Pulmonary artery endothelial cell (primary cell): ENCODE data around the gene ACR. TPM values are rescaled to one million over a fixed set of nuclear protein-coding genes. Genes with fewer than 3 reads are reported as not detected.

Experiments
- DNase-seq: peaks from one replicate; pipeline ENCODE4 v3.0.0-alpha.2; 2011; ENCODE audit warnings: low read depth, low spot score
- total RNA-seq: library from RNA; depleted of rRNA; stranded (reverse); fragments of >200 nt; gene quantifications from 2 replicates; pipeline ENCODE4 v1.2.3, GENCODE V29; 2014

Gene ACR
- 0.13 TPM in 1 of 2 replicates, not detected in the other for total RNA-seq

DNA sequence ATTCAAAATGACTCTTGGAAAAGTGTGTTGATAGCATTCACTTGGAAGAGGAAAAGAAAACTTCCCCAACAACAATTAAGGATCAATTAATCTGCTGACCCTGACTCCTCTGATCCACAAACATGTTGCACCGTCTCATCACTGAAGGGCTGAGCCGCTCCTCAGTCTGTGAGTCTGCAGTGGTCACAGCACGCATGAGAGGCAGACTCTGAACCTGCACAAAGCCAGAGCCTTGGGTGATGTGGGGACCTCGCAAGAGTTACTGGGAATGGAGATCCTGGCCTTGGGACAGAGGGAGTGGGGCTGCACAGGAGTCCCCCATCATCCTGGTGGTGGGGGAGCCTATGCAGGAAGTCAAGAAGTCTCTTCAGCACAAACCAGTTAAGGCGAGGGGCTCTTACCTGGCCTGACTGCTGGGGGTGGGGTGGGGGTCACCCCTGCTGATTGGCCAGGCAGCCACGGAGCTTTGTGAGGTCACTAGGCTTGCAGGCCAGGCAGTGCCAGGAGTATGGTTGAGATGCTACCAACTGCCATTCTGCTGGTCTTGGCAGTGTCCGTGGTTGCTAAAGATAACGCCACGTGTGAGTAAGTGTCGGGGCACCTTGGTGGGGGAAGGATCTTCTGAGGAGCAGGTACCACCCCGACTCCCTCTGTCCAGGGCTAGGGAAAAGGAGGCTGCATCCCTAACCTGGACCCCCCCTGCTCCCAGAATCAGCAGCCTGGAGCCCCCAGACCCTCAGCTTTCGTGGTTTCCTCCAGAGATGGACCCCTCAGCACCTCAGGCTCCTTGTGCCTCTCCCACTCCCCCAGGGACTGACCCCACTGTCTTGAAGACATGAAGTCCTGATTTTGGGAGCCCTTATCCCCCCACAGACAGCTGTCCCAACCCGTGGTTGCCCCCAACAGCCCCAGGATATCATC is at the start of gene ACR:
ACR (plus strand) TSS at position 477 of the 921 bp plus-strand sequence; CDS start at position 509, 32 bp downstream.
- no peak for DNase-seq

DNA sequence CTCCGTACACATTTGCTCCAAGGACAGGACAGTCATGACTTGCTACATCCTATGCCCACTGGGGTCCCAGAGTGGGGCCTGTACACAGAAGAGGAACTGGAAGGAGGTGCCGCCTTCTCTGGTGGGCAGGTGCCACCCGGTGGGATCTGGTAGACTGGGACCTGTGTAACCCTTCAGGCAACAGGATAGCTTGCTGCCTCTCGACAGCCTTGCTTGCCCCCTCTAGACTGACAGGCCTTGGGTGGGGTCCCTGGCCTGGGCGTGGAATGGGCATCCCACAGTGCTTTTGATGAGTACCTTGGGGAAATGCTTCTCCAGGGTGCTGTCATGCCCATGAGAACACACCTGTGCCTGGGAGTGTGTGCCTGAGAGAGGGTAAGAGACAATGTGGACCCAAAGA is 49.6 kb upstream of the ACR start:
- DNase-seq, result no peak

DNA sequence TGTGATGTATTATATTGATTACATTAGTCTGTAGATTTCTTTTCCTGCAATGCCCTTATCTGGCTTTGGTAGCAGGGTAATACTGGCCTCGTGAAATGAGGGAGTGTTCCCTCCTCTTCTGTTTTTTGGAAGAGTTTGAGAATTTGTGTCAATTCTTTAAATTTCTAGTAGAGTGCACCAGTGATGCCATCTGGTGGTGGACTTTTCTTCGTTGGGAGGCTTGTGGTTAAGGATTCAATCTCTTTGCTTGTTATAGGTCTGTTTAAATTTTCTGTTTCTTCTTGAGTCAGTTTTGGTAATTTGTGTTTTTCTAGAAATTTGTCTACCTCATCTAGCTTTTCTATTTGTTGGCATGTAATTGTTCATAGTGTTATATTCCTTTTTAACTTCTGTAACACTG is 46.5 kb upstream of the ACR start:
- DNase-seq, result no peak

DNA sequence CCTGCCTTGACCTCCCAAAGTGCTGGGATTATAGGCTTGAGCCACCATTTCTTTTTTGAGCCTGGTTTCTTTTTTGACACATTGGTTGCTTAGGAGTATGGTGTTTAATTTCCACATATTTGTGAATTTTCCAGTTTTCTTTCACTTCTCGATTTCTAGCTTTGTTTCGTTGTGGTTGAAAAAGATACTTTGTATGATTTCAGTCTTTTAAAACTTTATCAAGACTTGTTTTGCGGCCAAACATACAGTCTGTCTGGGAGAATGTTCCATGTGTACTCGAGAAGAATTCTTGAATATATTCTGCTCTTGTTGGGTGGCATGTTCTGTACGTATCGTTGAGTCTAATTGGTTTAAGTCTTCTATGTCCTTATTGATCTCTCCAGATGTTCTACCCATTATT is 44.5 kb upstream of the ACR start:
- no peak for DNase-seq

DNA sequence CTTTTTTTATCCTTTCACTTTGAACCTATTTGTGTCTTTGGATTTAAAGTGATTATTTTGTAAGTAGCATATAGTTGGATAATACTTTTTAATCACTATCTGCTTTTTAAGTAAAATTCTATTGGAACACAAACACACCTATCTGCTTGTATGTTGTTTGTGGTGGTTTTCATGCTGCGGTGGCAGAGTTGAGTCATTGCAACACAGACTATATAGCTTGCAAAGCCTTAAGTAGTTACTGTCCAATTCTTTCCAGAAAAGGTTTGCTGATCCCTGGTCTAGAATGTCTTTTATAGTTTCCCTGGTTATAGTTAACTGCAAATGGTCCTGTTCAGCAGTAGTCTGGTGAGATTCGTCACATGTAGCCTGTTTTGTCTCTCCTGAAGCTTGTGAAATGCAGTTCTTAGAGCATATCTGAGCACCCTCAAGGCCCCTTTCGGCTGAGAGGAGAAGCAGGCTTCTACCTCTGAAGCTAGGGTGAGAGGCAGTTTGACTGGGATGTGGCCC is 43.9 kb upstream of the ACR start:
- DNase-seq, result no peak

DNA sequence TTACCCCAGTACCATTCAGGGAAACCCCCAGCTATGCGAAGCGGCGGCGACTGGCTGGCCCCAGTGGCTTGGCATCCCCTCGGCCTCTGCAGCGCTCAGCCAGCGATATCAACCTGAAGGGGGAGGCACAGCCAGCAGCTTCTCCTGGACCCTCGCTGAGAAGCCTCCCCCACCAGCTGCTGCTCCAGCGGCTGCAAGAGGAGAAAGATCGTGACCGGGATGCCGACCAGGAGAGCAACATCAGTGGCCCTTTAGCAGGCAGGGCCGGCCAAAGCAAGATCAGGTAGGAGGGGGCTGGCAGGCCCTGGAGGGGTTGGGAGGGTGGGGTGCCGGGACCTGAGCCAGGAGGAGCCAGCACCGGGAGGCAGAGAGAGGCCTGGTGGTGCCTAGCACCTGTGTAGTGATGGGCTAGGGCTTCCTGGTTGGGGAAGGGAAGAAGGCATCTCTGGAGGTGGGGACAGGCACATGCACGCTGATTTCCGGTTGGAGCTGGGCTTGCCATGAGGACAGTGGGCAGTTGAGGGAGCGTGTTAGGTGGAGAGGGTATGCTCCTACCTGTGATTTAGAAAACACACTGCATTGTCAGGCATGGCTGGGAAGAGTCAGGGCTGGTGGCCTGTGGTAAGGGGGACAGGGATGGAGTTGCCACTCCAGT is 43.1 kb upstream of the ACR start:
- DNase-seq, result no peak

DNA sequence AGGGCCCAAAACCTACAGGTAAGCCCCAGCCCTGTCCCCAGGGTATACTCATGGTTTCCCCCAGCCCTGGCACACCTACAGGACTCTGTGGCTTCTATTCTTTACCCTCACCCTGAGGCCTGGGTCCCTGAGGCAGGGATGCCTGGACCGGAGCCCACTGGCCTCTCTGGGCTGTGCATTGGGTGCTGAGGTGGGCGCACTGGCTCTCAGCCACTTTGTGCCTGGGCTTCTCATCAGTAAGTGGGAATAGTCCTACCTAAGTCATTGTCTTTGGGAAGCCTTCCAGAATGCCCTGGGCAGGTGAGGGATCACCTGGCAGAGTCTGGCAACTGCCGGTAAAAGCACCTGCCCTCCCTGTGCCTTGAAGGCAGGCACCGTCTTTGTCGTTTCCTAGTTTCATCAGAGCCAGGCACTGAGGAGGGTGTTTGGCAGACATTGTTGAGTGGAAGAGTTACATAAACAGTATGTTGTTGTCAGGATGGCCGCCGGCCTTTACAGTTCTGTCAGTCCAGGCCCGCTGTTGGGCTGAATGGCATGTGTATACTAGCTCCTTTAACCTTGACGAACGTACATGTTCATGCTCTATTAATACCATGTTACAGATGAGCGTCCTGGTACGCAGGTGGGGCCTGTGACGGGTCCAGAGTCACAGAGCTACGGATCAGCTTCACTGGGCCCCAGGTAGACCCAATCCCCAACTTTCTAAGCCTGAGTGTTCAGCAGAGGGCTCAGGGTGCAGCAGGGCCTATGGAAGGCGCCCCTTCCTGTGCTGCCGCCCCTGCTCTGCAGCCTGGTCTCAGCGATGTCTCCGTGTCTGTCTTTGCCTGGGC is 42.4 kb upstream of the ACR start:
- no peak for DNase-seq

DNA sequence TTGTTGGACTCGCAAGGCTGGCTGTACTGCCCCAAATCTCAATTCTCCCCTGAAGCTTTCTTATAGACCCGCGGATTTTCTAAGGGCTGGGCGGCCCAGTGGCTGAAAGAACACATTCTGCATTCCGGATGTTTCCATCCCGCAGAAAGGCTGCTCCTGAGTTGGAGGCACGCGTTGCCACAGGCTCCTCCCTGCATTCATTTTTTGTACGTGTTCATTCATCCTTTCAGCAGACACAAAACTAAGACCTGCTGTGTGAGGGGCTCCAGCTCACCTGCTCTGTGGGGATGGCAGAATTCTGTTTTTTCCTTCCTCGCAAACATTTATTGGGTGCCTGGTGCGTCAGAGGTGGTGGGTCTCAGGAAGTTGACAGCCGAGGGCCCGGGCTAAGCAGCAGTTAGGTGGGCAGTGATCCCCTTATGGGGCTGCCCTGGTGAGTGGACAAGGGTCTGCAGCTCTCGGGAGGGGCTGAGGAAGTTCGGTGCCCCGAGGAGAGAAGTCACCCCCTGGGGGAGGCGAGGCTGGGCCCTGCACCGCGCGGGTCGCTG is 41.7 kb upstream of the ACR start:
- DNase-seq, result no peak

DNA sequence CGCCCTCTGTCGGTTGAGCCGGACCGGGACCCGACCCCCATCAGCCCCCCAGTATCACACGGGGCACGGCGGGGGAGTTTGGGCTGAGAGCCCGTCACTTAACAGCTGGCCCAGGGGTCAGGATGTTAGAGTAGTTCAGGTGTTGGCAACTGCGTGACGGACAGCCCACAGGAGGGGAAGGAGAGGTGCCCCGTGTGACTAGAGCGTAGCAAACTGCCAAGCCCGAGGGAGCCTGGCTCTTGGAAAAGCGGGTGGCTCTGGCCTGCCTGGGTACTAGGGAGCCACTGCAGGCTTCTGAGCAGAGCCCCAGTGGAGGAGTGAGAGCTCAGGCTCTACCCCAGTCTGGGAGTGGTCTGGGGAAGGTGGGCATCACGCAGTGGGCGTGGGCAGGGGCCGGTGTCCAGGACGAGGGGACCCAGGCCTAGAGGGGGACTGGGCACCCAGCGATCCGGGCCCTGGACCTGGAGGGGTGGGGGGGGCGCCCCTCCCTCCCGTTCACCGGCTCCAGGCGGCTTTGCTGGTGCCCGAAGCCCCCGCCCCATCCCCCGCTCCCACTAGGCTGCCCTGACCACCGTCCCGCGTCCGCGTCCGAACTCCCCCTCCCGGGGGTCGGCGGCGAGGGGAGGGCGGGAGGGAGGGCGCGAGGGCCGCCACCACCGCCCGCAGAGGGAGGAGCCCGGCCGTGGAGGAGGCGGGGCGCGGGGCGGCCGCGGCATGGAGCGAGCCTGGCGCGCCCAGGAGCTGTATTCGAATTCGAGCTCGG is 41.0 kb upstream of the ACR start:
- no peak for DNase-seq

DNA sequence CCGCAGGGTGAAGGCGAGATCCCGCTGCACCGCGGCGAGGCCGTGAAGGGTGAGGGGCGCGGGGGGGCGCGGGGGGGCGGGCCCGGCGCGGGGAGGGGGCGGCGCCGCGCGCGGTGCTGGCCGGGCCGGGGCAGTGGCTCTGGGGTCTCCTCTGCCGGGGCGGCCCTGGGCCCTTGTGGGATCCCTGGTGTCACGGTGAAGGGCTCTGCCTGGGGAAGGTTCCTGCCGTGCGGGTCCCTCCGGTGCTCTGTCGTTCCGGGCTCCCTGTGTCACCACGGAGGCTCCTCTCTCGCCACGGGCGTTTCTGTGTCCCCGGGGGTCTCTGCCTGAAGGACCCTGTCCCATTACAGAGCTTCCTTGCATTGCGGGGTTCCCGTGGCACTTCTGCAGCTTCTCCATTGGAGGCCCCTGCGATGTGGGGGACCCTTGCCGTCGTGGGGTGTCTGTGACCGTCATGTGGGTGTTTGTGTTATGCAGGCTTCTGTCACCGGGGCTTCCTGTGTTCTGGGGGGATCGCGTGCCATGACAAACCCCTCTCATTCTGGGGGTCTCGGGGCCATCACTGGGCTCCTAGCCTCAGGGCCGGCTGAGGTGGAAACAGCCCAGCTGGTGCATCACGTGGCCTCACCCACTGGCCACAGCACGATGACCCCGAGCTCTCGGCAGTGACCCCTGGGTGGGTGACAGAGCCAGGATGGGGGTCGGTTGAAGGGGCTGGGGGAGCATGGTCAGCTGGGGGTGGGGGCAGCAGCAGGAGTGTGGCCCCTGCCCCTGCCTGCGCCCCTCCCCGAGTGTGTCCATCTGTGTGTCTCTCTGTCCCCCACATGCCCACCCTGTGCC is 40.1 kb upstream of the ACR start:
- no peak for DNase-seq

DNA sequence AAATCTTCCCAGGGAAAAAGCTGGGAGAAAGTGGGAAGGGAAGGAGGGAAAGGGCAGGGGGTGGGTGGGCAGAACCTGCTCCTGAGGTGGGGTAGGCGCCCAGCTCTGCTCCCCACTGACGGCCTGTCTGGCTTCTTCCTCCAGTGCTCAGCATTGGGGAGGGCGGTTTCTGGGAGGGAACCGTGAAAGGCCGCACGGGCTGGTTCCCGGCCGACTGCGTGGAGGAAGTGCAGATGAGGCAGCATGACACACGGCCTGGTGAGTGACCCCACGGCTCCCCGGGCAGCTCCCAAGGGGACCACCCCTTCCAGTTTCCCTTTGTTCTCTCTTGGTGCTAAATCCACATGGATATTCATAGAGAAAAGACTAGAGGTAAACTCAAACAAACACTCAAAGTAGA is 39.5 kb upstream of the ACR start:
- no peak for DNase-seq

DNA sequence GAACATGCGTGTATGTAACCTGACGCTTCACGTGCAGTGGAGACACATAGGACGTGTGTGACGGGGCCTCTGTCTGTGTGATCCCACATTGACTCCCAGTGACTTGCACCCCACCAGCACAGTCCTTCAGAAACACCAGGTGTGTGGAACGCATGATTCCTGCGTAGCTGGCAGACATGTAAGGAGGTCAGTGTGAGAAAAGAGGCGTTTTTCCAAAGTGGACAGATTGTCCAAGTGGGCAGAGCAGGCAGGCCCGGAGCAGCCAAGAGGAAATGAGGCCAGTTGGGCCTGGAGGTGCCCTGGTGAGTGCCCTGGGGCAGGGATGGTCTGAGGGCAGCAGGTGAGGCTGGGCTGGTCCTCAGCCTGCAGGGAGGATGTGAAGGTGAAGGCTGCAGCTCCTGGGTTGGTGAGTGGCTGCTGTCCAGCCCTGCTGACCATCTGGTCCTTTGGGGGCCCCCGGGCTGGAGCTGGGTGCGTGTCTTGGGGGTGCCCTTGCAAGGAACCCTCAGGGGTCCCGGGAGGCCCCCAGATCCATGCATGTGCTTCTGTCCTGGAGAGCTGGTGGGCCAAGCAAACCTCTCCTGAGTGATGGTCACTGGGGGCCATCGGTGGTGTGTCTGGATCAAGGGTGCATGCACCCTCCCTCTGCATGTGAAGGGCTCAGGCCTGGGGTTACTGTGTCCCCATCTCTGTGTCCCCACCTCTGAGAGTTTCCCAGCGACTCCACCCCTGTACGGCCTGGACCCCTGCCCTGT is 38.8 kb upstream of the ACR start:
- DNase-seq, result no peak

DNA sequence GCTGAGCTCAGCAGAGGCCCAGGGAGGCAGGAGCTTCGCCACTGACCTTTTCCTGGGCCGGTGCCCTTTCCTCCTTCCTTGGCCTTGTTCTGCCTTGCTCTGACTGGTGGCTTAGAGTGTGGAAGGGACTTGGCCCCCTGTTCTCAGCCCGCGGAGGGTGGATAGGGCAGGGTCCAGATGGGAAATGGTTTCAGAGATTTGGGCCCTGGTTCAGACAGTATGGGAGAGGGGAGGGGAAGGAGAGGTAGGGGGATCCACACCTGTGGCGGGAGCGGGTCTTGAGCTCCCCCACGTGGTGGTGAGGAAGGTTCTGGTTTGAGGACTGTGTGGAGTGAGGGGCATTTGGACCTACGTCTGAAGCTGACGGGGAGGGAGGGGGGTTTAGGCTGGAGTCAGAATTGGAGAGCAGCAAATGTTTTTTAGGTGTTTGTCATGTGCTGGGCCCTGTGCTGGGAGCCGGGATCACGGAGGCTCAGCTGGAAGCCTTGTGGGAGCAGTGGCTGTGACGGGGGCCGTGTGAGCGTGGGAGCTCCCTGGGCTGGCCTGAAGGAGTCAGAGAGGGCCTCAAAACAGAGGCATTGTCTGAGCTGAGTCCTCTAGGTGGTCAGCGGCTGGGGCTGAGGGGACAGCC is 38.1 kb upstream of the ACR start:
- no peak for DNase-seq

DNA sequence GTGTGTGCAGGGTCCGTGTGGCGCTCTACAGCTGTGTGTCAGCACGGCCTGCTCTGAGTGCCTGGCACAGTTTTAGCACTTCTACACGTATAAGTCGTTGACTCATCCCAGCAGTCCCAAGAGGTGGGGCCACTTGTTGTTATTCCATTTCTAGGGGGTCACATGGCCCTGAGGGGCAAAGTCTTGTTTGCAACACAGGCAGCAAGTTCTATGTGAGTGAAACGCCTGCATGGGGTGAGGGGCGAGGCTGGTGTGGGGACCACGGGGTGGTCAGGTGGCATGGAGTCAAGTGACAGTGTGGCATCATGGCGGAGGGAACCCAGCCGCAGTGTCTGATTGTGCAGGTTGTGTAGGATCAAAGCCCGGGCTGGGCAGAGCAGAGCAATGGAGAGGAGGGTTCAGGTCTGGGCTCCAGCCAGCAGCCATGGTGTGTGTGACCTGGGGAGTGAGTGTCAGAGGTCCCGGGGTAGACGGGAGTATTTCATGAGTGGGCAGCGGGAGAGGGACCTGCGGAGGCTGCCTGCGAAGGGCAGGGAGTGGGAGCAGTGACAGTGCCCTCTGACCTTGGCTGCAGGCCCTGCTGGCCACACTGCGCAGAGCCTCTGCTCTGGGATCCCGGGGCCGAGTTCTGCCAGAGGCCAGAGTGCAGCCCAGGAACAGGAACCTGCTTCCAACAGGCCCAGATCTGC is 37.5 kb upstream of the ACR start:
- DNase-seq, result no peak

DNA sequence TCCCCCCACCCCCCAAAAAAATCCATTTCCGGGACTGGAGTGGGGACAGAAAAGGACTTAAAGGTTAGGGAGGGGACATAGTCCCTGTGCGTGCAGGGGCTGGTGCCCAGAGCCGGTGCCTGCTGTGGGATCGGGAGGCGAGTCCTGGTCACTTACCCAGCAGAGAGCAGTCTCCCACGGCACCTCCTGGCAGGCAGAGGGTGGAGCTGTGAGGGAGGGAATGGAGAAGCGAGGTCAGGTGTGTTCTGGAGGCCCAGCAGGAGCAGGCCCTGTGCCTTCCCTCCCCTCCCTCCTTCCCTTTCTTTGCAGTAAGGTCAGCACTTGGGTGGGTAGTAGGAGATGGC is 37.0 kb upstream of the ACR start:
- DNase-seq, result no peak

DNA sequence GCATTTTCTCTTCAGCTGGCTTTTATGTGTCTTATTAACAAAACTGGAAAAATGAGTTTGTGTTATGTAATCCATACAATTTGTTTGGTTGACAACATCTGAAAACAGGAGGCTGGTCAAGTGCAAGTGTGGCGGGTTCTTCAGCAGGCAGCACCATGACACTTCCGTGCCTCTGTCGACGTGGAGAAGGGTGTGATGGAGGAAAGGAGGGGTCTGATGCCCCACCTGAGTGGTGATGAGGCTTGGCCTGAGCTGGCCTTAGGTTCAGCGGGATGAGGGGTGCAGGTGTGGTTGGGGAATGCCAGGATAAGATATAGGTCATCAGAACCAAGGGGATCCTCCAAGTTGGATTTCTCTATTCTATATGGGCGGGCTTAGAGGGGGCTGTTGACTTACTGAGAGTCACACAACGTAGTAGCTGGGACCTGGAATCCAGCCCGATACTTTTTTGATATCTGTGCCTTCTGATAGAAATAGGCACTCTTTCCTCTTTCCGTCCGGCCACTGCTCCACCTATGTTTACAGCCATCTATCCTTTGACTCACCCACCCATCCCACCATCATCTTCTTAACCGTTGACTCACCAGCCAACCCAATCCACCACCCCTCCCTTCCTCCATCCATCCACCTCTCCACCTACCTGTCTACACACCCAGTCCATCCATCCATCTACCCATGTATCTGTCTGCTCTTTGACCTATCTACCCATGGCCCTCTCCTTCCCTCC is 36.4 kb upstream of the ACR start:
- DNase-seq, result no peak

DNA sequence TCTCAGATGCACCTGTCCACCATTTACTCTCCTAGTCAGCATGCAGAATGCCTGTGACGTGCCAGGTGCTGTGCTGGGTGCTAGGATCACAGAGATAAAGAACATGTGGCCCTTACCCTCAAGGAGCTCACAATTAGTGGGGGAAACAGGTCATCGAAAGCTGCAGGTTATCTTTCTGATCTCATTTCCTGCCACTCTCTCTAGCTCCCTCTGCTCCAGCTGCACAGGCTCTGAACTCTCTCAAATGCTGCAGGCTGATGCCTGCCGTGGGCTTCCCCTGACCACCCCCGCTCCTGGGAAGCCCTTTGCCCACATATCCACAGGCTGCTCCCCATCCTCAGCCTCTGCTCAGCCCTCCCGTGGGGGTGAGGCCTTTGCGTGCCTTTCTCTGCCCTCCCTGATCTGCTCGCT is 35.7 kb upstream of the ACR start:
- DNase-seq, result no peak
